Heart right ventricle (tissue), 16 donors: ENCODE measurements around the gene ANXA1. TPM values are rescaled to one million over a fixed set of nuclear protein-coding genes. Genes with fewer than 3 reads are reported as not detected.

Source experiments
- ATAC-seq, 8 donors: fragments of 200-7000 bp; cut with Tn5 transposase; one replicate each; pipeline ENCODE4 v1.9.1; 2020; ENCODE audit warnings: mild to moderate bottlenecking in 8 of 8, moderate library complexity in 8 of 8, moderate number of reproducible peaks in 1 of 8
- DNase-seq, 2 donors: peaks; one replicate each; pipeline ENCODE4 v3.0.0-alpha.2; 2020
- H3K27ac ChIP-seq, 10 donors: fragments of 200-600 bp; sonication (generic) in 2 of 10; one replicate each; pipeline versions ENCODE4 v1.5.0 to v1.8.0; 2020 to 2022; ENCODE audit warnings: mild to moderate bottlenecking in 3 of 10
- H3K27me3 ChIP-seq, 7 donors: fragments of 200-600 bp; one replicate each; pipeline ENCODE4 v1.8.0; 2021 to 2022; ENCODE audit warnings: mild to moderate bottlenecking in 2 of 7
- H3K36me3 ChIP-seq, 9 donors: fragments of 200-600 bp; sonication (generic) in 1 of 9; one replicate each; pipeline versions ENCODE4 v1.5.0 to v1.8.0; 2020 to 2022; ENCODE audit warnings: mild to moderate bottlenecking in 2 of 9
- H3K4me1 ChIP-seq, 9 donors: fragments of 200-600 bp; sonication (generic) in 1 of 9; one replicate each; pipeline versions ENCODE4 v1.5.0 to v1.8.0; 2020 to 2022; ENCODE audit warnings: mild to moderate bottlenecking in 4 of 9
- H3K4me3 ChIP-seq, 10 donors: fragments of 200-600 bp; sonication (generic) in 2 of 10; one replicate each; pipeline versions ENCODE4 v1.5.0 to v1.8.0; 2020 to 2022; ENCODE audit warnings: mild to moderate bottlenecking in 7 of 10, moderate library complexity in 2 of 10
- H3K9me3 ChIP-seq, 11 donors: fragments of 200-600 bp in 10 of 11; sonication (generic) in 2 of 11; one replicate each; pipeline versions ENCODE4 v1.5.0 to v1.8.0; 2013 to 2022; ENCODE audit warnings: mild to moderate bottlenecking in 2 of 11, control low read depth in 1 of 11, moderate library complexity in 1 of 11
- WGBS, 2 donors: extraction: QIAGEN DNeasy Blood & Tissue Kit; methylation state at CpG; one replicate each; pipeline ENCODE4 v1.1.7; 2013; ENCODE audit warnings: inconsistent platforms in 1 of 2; 5-methylcytosine and 5-hydroxymethylcytosine counted together
- intact Hi-C, 10 donors: fragments of 100-400 bp; cut with DNase I; formaldehyde crosslinking; loops; one replicate each; pipeline versions ENCODE4 v1.11.1 to v1.14.2; 2022
- polyA plus RNA-seq, 2 donors: library from polyadenylated mRNA; stranded (reverse); fragments of 200-250 nt; gene quantifications; one replicate each; pipeline ENCODE4 v1.2.3, GENCODE V29; 2013
- total RNA-seq, 10 donors: library from RNA; stranded (reverse); fragmentation: NEBNext Ultra II Directional in 3 of 10; extraction: Animal tissue kit (Norgen Biotek cat#: 25700) in 3 of 10; gene quantifications; one replicate each; pipeline versions ENCODE4 v1.2.1 to v1.2.4, GENCODE V29; 2021 to 2023
- TF ChIP-seq, protein P1 (sequence below), 9 donors: fragments of 200-600 bp; sonication (generic) in 2 of 9; IDR thresholded peaks; one replicate each; pipeline versions ENCODE4 v1.5.0 to v1.8.0; 2021 to 2022; ENCODE audit warnings: antibody characterized with exemption in 9 of 9, mild to moderate bottlenecking in 5 of 9, moderate library complexity in 1 of 9
- donor health status: Arrhythmogenic right ventricular cardiomyopathy.
- donor health status: ischemic (EF 13 %, LVEDD 7.1; RV severe dilation, severe dysfunction).
- donor health status: healthy with polysubstance abuse.
- donor health status: DM: no; HTN: yes; CAD: no.
- donor health status: DM: no; HTN: no; CAD: no.
- donor health status: ischemic (EF 25% LVEDD 6.9; RV normal size, moderate dysfunction).
- donor health status: ischemic (EF 25% LVEDD 5.7; RV mildly dilated, moderate dysfunction).
- donor health status: healthy.
- donor health status: DM: yes; HTN: yes; CAD: no.
- donor health status: Ischemic cardiomyopathy.
- donor health status: ischemic (EF 35%, LVEDD 5.7; RV mildly dilated, moderate dysfunction).
- donor health status: nonischemic (EF 11% LVEDD 7.7; RV severe dilation, severe dysfunction).
- donor health status: DM: yes; HTN: yes; CAD: no.
- donor health status: PGD.
- donor health status: ischemic (EF 29% LVEDD 5.4; RV normal size, mild dysfunction).
- donor health status: nonischemic (EF 23%, LVEDD 6.1; RV moderate dilation, normal function).

ANXA1 gene
- total and polyA plus RNA-seq, 12 donors = 21.1 to 126 (median 40.7) TPM

DNA sequence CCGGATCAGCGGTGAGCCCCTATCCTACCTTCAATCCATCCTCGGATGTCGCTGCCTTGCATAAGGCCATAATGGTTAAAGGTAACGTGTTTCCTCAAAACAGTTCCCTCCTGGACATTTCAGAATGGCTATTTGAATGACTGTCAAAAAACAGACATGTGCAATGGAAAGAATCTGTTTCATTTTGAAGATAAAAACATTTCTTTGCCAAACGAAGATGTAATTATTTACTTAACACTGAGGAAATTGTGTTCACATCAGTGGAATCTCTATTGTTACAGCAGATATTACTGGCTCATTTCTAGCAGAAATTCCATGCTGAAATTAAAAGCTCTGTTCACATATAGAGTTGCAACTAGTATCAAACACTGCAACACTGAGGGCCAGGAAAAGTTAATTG is 7.1 kb downstream of the ANXA1 start:
- TF ChIP-seq, protein P1, sequence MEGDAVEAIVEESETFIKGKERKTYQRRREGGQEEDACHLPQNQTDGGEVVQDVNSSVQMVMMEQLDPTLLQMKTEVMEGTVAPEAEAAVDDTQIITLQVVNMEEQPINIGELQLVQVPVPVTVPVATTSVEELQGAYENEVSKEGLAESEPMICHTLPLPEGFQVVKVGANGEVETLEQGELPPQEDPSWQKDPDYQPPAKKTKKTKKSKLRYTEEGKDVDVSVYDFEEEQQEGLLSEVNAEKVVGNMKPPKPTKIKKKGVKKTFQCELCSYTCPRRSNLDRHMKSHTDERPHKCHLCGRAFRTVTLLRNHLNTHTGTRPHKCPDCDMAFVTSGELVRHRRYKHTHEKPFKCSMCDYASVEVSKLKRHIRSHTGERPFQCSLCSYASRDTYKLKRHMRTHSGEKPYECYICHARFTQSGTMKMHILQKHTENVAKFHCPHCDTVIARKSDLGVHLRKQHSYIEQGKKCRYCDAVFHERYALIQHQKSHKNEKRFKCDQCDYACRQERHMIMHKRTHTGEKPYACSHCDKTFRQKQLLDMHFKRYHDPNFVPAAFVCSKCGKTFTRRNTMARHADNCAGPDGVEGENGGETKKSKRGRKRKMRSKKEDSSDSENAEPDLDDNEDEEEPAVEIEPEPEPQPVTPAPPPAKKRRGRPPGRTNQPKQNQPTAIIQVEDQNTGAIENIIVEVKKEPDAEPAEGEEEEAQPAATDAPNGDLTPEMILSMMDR (IDR thresholded peaks at IDR 0.05) = no peak
- H3K4me3 ChIP-seq = no peak overlapping the region
- H3K4me1 ChIP-seq = peaks cover 0 to 51% (median 39%) of the 10 kb centered on the region in 9 donors
- intact Hi-C loops = loop anchor here in 1 of 10 donors (10.0 kb wide), 1 partner anchor 794 kb away; the partner anchor contains the start of gene ZFAND5
- H3K36me3 ChIP-seq = peaks cover 0 to 73% (median 34%) of the 10 kb centered on the region in 9 donors
- DNase-seq = no peak
- H3K9me3 ChIP-seq = no peaks in the 10 kb centered on the region
- no peak overlapping the region for H3K27ac ChIP-seq
- no peaks in the 10 kb centered on the region for H3K27me3 ChIP-seq
- no peak for ATAC-seq
- 82 to 89% methylated on average over 6 of the region's 6 CpGs for WGBS, 2 donors

DNA sequence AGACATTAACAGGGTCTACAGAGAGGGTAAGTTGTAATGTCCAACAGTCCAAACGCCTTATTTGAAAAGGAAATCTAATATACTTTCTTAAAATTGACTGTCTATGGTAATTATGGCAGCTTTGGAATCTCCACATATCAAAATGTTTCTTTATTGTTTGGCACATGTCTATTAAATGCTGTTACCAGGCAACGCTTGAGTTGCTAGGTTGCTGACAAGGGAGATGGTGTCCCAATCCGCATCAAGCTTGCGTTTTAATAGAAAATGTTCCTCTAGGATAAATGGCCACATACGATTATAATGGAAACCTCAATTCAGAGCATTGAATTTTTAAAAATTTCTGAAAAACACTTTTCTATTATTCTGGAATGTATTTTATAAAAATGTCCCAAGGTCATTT is 9.2 kb downstream of the ANXA1 start:
- TF ChIP-seq, protein P1 (IDR thresholded peaks at IDR 0.05) = no peak
- Histone ChIP-seq H3K36me3 (peaks cover 0 to 89% (median 38%) of the 10 kb centered on the region in 9 donors), H3K9me3 (no peaks in the 10 kb centered on the region), H3K27ac (no peak overlapping the region), H3K27me3 (no peaks in the 10 kb centered on the region), H3K4me3 (no peak overlapping the region), H3K4me1 (peaks cover 0 to 34% (median 21%) of the 10 kb centered on the region in 9 donors)
- intact Hi-C loops = no loop called here
- DNase-seq (no peak), ATAC-seq (no peak)
- WGBS, 2 donors = 95 to 98% methylated on average over 5 of the region's 5 CpGs

DNA sequence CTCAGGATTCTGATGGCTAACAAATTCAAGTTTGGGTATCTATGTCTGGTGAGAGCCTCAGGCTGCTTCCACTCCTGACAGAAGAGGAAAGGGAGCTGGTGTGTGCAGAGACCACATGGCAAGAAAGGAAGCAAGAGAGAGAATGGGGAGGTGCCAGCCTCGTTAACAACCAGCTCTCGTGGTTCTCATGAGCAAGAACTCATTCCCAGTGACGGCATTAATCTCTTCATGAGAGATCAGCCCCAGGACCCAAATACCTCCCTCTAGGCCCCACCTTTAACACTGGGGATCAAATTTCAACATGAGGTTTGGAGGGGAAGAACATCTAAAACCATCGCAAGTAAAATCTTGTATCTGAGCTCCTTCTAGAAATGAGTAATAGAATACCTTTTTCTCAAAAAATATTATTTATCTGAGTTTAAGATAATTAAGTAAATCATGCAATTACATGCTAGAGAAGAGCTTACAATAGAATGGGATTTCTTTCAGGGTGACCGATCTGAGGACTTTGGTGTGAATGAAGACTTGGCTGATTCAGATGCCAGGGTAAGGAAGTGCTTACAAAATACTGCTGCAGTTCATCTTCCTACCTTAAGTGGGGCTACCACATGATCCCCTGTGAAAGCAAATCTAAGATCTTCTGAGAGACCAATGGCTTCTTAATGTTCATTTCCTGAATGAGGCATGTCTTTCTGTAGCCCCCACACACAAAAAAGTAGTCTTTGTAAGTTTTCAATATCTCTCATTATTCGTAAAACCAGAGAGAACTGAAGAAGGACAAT is 11.5 kb downstream of the ANXA1 start:
- peaks cover 0 to 100% (median 47%) of the 10 kb centered on the region in 9 donors for H3K36me3 ChIP-seq
- peaks cover 0 to 10% (median 2%) of the 10 kb centered on the region in 9 donors for H3K4me1 ChIP-seq
- TF ChIP-seq, protein P1 (IDR thresholded peaks at IDR 0.05) = no peak
- intact Hi-C loops = no loop called here
- no peak overlapping the region for H3K27ac ChIP-seq
- no peak for DNase-seq
- H3K4me3 ChIP-seq = no peak overlapping the region
- no peak for ATAC-seq
- H3K9me3 ChIP-seq = no peaks in the 10 kb centered on the region
- WGBS, 2 donors = 73 to 77% methylated on average over 6 of the region's 6 CpGs
- H3K27me3 ChIP-seq = no peaks in the 10 kb centered on the region

DNA sequence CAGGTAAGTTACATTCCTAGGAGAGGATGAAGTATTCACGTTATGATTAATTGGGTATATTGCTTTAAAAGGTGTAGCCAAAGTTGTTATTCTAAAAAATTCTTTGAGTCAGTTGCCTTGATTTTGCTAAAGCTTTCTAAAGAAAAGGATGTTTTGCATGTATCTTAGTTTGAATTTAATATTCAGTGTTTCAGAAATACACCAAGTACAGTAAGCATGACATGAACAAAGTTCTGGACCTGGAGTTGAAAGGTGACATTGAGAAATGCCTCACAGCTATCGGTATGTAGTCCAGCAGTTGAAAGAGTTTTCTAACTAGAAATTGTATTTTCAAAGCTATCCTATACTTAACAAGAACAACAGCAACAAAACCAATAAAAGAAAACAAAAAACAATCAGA is 14.2 kb downstream of the ANXA1 start:
- TF ChIP-seq, protein P1 (IDR thresholded peaks at IDR 0.05) = no peak
- H3K4me3 ChIP-seq = no peak overlapping the region
- intact Hi-C loops = loop anchor here in 1 of 10 donors (5.0 kb wide), 1 partner anchor 39 kb away; no protein-coding TSS in a partner anchor
- no peaks in the 10 kb centered on the region for H3K27me3 ChIP-seq
- H3K4me1 ChIP-seq = no peaks in the 10 kb centered on the region
- no peak for DNase-seq
- peaks cover 0 to 100% (median 53%) of the 10 kb centered on the region in 9 donors for H3K36me3 ChIP-seq
- H3K27ac ChIP-seq = no peak overlapping the region
- ATAC-seq = no peak
- H3K9me3 ChIP-seq = no peaks in the 10 kb centered on the region
- 86 to 91% methylated on average over 2 of the region's 2 CpGs for WGBS, 2 donors
